M059J (cell line): ENCODE data around the gene CCDC3. TPM values are rescaled to one million over a fixed set of nuclear protein-coding genes. Genes with fewer than 3 reads are reported as not detected.

Experiments
- DNase-seq: peaks from one replicate; pipeline ENCODE4 v3.0.0-alpha.2; 2012; ENCODE audit warnings: low read depth
- total RNA-seq: library from RNA; depleted of rRNA; stranded (reverse); fragments of >200 nt; shearing (Covaris generic); gene quantifications from 2 replicates; pipeline ENCODE4 v1.2.3, GENCODE V29; 2014

CCDC3 gene
- total RNA-seq, 1 experiment from 2014 or later, result 2.0 TPM

- DNase-seq, result no peak
Observed at GRCh38 chr10:12922117-12922900, 79.2 kb downstream of the CCDC3 start.

DNA sequence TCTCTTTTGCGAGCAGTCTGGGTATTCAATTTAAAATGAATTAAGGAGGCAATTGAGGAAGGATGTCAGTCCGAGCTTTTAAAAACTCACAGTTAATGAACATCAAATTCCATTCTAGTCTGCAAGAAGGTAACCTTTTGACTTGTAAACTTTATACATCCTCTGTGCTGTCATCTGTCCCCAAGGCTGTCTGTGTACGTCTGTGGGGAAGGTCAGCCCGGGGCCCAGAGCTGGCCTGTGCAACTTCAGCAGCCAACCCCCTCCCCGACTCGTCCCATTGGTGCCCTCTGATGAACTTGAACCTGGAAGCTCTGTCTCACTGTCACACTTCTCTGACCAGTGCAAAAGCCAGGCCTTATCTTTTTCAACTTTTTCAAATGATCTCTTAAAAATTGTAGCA lies 80.3 kb downstream of the CCDC3 start:
- no peak for DNase-seq

- no peak for DNase-seq
Observed at GRCh38 chr10:12919574-12919973, 81.9 kb downstream of the CCDC3 start.

DNA sequence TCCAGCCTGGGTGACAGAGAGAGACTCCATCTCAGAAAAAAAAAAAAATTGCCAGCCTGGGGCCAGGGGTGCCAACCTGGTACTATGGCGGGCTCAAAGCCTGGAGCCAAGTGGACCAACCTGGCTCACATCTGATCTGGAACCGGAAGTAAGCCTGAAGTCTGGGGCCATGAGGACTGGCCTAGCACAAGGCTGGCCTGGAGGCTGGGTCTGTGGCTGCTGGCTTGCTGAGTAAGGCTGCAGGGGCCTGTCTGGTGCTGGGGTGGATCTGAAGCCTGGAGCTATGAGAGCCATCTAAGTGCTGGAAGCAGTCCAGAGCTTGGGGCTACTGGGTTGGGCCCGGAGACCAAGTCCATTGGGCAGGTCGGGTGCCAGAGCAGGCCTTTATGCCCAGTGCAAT lies 84.9 kb downstream of the CCDC3 start:
- DNase-seq, result no peak

DNA sequence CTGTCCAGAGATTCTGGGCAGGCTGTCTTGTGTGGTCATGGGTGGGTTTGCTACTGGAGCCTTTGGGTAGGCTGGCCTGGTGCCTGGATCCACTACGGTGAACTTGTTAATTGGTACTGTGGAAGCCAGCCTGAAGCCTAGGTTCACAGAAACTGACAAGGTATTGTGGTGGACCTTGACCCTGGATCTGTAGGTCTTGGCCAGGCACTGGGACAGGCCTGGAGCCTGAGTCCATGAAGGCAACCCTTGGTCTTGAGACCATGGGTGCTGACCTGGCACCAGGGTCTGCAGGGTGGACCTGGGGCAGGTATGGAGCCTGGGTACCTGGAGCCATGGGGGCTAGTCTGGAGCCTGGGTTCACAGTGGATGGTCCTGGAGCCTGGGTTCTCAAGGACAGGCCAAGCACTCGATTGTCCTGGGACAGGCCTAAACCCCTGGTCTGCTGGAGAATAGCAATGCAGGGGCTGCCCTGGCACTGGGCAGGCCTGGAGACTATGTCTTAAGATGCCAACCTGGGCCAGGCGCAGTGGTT lies 85.8 kb downstream of the CCDC3 start:
- no peak for DNase-seq

DNA sequence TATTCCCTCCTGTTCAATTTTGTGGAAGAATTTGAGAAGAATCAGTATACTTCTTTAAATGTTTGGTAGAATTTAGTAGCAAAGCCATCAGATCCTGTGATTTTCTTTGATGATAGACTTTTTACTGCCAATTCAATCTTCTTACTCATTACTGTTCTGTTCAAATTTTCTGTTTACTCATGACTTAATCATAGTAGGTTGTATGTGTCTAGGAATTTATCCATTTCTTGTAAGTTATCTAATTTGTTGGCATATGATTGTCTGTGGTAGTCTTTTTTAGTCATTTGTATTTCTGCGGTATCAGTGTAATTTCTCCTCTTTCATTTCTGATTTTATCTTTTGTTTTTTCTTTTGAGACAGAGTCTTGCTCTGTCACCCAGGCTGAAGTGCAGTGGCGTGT lies 87.4 kb downstream of the CCDC3 start:
- peak; percentile 20 for DNase-seq

- no peak for DNase-seq
Observed at GRCh38 chr10:12911795-12912194, 89.7 kb downstream of the CCDC3 start.

- DNase-seq, result no peak
Observed at GRCh38 chr10:12910835-12911234, 90.7 kb downstream of the CCDC3 start.

GRCh38 chr10:12909836-12910185 lies 91.7 kb downstream of the CCDC3 start:
- DNase-seq, result peak; percentile 63

DNA sequence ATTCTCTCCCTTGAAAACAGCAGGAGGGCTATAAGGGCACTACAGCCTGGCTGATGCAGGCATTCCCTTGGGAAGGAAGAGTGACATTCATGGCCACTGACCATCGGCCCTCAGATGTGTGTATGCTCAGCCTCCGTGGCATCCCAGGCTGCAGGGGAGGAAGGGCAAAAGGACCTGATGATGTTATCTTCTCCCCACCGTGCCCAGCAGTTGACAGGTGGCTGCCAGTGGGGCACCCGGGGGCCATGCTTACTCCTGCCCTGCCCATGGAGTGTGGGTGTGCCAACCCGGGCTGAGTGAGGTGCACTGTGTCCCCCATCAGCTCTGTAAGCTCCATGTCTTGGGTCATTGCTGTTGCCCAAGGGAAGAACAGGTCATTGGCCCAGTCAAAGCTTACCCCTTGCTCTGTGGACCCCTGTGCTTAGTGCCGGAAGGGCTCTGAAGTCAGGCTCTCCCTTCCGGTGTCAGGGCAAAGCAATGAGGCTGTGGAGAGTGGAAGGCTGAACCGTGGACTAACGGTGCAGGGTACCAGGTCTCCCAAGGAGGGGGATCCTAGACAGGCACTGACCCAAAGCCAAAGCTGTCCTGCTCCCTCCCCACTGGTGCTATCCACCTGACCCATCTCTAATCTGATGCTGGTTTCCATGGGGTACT lies 92.2 kb downstream of the CCDC3 start:
- no peak for DNase-seq

DNA sequence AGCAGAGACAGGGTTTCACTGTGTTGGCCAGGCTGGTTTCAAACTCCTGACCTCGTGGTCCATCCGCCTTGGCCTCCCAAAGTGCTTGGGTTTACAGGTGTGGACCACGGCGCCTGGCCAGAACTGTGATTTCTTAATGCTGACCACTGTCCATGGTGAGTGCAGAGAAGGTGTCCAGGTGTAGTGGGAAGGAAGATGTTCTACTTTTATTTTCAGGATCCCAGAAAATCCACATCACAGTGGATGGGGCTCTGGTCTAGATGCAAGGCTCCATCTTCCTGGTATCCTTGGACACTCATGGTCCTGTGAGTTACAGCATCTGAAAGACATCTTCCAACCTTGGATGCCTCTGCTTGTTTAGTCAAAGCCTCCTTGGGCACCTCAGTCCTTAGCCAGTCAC lies 92.7 kb downstream of the CCDC3 start:
- DNase-seq, result no peak

DNA sequence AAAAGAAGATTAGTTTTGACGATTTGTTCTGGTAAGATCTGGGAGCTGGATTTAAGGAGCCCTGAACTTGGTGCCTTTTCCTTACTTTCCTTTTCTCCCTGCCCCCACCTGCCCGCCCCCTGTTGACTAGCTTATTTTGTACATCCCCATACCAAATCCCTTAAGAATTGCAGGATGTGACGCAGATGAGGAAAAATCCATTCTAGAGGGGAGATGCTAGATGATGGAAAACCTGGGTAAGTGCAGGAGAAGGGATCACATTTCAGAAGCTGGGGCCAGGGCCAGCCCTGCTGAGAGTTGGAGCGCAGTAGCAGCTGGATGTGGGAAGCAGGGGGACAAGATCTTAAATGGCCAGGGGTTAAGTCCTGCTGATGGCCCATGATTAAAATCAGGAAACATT lies 93.9 kb downstream of the CCDC3 start:
- DNase-seq, result peak; percentile 24

DNA sequence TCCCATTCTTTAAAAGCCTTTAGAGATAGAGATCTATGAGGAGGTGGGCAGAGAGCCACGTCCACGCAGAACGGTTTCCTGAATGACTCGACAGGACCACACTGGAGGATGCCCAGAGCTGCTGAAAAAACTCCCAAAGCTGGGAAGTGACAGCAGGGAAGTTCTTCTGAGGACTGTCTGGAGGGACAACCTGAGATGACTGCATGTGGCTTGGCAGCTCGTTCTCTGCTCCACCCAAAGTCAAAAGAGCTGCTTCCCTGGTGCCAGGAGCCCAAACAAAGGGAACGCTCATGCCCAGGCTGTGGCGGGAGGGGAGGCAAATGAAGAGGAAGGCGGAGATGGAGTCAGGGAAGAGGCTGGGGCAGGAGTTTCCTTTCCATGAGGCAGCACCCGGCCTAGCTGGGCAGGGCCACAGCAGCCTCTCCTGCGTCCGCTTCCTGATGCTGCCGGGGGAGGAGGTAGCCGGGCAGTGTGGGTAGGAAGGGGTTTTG lies 95.4 kb downstream of the CCDC3 start:
- no peak for DNase-seq

DNA sequence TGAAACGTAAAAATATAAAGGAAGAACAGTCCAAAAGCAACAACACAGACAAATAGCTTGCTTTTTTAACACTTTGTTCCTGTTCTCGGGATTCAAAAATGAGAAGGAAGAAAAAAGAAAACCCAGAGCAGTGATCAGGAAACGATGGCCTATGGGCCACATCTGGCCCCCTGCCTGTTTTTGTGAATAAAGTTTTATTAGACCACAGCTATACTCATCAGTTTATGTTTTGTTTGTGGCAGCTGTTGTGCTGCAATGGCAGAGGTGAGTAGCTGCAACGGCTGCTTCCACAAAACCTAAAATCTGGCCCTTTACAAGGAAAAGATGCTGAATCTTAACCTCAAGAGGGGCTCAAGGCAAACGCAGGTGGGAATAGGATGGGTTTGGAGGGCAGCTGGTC lies 96.4 kb downstream of the CCDC3 start:
- no peak for DNase-seq

- no peak for DNase-seq
Observed at GRCh38 chr10:12902851-12903358, 98.6 kb downstream of the CCDC3 start.

DNA sequence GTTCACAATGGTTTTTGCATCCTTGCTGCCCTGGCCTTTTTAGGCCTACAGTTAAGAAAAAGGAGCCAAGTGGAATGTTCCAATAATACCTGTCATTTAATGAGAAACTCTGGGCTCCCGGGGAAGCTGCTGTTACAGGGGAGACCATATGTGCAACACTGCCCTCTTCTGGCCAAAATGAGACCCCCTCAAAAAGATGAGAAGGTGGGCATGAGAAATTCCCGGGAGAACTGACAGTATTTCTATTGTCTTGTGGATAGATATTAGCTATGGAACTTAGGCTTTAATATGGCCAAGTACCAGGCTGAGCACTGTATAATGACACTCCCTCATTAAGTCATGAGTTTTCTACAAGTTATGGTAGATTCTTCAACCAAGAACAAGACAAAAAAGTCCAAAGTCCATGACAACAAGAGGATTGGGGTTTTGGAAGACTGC lies 99.4 kb downstream of the CCDC3 start:
- peak; percentile 35 for DNase-seq

GRCh38 chr10:12899546-12899945 lies 102.0 kb downstream of the CCDC3 start:
- no peak for DNase-seq

DNA sequence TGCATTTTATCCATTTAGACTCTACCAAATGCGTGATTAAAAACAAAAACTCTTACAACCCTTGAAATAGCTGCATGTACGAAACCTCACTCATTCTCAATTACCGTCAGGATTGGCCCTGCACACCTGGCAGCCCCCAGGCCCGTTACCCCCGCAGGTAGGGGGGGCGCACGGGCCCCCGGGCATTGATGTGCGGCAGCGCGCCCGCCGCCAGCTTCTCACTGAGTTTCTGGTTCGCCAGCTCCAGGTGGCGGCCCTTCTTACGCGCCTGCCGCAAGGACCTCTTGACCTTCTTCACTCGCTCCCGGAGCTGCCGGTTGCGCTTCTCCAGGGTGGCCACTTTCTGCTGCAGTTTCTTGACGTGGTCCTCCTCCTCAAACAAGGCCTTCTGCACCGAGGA lies 103.2 kb downstream of the CCDC3 start:
- no peak for DNase-seq

- no peak for DNase-seq
Observed at GRCh38 chr10:12897278-12897677, 104.2 kb downstream of the CCDC3 start.

DNA sequence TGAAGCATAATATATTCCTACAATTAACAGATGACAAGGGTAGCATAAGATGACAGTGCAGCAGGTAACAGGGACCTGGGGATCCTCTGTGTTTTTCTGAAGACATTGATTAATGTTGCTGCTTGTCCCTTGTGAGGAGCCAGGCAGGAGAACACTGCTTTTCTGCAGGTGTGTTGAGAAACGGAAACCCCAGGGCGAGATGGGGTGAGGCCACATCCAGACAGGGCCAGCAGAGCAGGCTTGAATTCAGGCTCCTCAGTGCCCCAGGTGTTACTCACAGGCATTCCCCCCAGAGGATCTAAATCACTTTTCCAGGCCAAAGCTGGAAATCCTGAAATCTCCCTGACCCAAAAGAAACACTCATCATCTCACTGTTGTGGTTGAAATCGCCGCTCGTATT lies 105.3 kb downstream of the CCDC3 start:
- no peak for DNase-seq

- no peak for DNase-seq
Observed at GRCh38 chr10:12892924-12893323, 108.6 kb downstream of the CCDC3 start.

DNA sequence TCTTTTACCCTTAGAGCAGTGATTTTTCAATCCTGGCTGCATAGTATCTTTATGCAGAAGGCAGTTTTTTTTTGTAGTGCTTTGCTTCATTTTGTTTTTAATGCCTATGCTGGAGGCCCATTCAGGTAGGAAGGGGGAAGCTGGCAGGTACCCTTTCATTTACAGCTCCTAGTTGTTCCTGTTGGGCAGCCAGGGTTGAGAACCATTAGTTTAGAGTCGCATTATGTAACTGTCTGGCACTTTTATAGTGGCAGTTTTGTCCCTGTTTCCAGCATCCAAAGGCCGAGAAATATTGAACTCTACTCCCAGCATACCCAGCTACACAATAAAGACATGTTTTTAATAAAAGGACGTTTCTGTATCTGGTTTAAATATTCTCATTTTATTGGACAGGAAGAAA lies 110.6 kb downstream of the CCDC3 start:
- DNase-seq, result no peak

GRCh38 chr10:12888470-12888869 lies 113.0 kb downstream of the CCDC3 start:
- DNase-seq, result no peak
